RPMI7951 (cell line): ENCODE measurements around the gene TMEM45A. TPM values are rescaled to one million over a fixed set of nuclear protein-coding genes. Genes with fewer than 3 reads are reported as not detected.
A peak's percentile ranks its signal among the peaks of the same experiment; 100 is the strongest.
"Not testable (repeated sequence)": the region's sequence is repeated elsewhere in the genome, so short reads cannot be mapped to it uniquely, and the experiment has no call there.

Source experiments
- DNase-seq: peaks from one replicate; pipeline ENCODE4 v3.0.0-alpha.2; 2012; ENCODE audit warnings: low read depth
- total RNA-seq: library from RNA; depleted of rRNA; stranded (reverse); fragments of >200 nt; shearing (Covaris generic); gene quantifications from 2 replicates; pipeline ENCODE4 v1.2.3, GENCODE V29; 2014

The TMEM45A gene
- total RNA-seq, 1 experiment from 2014 or later: 142 TPM

- DNase-seq: no peak
These were observed 83.3 kb downstream of the TMEM45A start for GRCh38 chr3:100575704-100576103.

GRCh38 chr3:100577382-100578008 lies 85.1 kb downstream of the TMEM45A start:
- no peak for DNase-seq

GRCh38 chr3:100578646-100579045 lies 86.2 kb downstream of the TMEM45A start:
- DNase-seq: no peak

GRCh38 chr3:100580147-100580546 lies 87.7 kb downstream of the TMEM45A start:
- DNase-seq: no peak

- no peak for DNase-seq
These were observed 89.2 kb downstream of the TMEM45A start for GRCh38 chr3:100581650-100582049.

GRCh38 chr3:100582157-100582556 lies 89.7 kb downstream of the TMEM45A start:
- not testable (repeated sequence) for DNase-seq

GRCh38 chr3:100584101-100584660 lies 91.8 kb downstream of the TMEM45A start:
- DNase-seq: no peak

GRCh38 chr3:100586832-100587231 lies 94.4 kb downstream of the TMEM45A start:
- no peak for DNase-seq

- DNase-seq: no peak
These were observed 95.8 kb downstream of the TMEM45A start for GRCh38 chr3:100588251-100588650.

- DNase-seq: peak; percentile 67
These were observed 97.9 kb downstream of the TMEM45A start for GRCh38 chr3:100590114-100590839.

- DNase-seq: no peak
These were observed 98.4 kb downstream of the TMEM45A start for GRCh38 chr3:100590840-100591147.

- no peak for DNase-seq
These were observed 99.0 kb downstream of the TMEM45A start for GRCh38 chr3:100591411-100591810.

- peak; percentile 52 for DNase-seq
These were observed 108.0 kb downstream of the TMEM45A start for GRCh38 chr3:100600181-100601042.

GRCh38 chr3:100602506-100603444 lies 110.4 kb downstream of the TMEM45A start:
- DNase-seq: peak; percentile 38

- DNase-seq: peak; percentile 61
These were observed 111.0 kb downstream of the TMEM45A start for GRCh38 chr3:100603469-100603868.

GRCh38 chr3:100605358-100605757 lies 112.9 kb downstream of the TMEM45A start:
- no peak for DNase-seq

GRCh38 chr3:100606894-100607512 lies 114.6 kb downstream of the TMEM45A start:
- DNase-seq: no peak

- no peak for DNase-seq
These were observed 116.9 kb downstream of the TMEM45A start, which contains the start of gene ADGRG7 for GRCh38 chr3:100609305-100609704. Gene ADGRG7 (plus strand): TSS chr3:100609601. CDS start chr3:100609857, 256 bp downstream.

GRCh38 chr3:100609963-100610362 lies 117.5 kb downstream of the TMEM45A start:
- no peak for DNase-seq

- no peak for DNase-seq
These were observed 118.8 kb downstream of the TMEM45A start for GRCh38 chr3:100611221-100611620.
